GM18511 (cell line): ENCODE data around the gene TSPY9.
"Not testable (repeated sequence)": the region's sequence is repeated elsewhere in the genome, so short reads cannot be mapped to it uniquely, and the experiment has no call there.

Source experiments
- ATAC-seq: cut with Tn5 transposase; IDR thresholded peaks from one replicate; pipeline ENCODE4 v1.9.1; 2021; ENCODE audit warnings: mild to moderate bottlenecking, moderate library complexity; ENCODE audit not compliant: unreplicated experiment

TSPY9 gene, protein sequence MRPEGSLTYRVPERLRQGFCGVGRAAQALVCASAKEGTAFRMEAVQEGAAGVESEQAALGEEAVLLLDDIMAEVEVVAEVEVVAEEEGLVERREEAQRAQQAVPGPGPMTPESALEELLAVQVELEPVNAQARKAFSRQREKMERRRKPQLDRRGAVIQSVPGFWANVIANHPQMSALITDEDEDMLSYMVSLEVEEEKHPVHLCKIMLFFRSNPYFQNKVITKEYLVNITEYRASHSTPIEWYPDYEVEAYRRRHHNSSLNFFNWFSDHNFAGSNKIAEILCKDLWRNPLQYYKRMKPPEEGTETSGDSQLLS

DNA sequence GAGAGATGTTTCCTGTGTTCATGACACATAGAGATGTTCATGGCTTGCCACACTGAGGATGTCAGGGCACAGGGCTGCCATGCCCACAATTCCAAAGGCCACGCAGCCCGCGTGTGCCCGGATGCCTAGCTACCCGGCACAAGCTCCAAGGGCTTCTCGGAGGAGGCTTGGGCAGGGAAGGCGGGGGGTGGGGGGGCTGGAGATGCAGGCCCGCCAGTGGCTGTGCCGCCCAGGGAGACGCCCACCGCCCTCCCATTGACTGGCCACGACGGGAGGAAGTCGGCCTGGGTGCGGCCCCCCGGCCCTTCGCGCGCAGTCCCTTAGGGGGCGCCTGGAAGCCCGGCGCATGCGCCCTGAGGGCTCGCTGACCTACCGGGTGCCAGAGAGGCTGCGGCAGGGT, at the start of gene TSPY9:
Gene TSPY9, plus strand, starts transcription at position 301 of the 400 bp plus-strand sequence. Its CDS starts 46 bp downstream, at position 347.
- ATAC-seq: not testable (repeated sequence)

DNA sequence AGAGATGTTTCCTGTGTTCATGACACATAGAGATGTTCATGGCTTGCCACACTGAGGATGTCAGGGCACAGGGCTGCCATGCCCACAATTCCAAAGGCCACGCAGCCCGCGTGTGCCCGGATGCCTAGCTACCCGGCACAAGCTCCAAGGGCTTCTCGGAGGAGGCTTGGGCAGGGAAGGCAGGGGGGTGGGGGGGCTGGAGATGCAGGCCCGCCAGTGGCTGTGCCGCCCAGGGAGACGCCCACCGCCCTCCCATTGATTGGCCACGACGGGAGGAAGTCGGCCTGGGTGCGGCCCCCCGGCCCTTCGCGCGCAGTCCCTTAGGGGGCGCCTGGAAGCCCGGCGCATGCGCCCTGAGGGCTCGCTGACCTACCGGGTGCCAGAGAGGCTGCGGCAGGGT, 20.4 kb upstream of the TSPY9 start, which contains the start of gene TSPY1:
Gene TSPY1, plus strand, starts transcription at position 301 of the 400 bp plus-strand sequence. Its CDS starts 46 bp downstream, at position 347.
- ATAC-seq: not testable (repeated sequence)

DNA sequence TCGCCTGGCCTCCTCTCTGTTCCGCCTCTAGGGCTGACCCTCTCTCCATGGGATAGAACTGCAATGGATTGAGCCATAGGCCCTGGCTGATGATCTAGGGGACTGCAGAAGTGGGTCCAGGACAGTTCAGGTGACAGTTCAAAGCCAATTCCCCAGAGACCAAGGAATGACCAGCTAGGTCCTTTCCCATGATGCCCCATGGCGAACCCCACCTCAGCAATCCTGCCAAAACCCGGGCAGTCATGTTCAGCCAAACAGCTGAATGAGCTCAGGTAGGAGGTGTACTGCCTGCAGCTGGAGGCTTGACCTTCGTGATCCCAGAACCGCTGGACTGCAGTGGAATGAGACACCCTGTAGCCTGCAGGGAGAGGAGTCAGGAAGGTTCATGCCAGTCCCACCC, 17.3 kb downstream of the TSPY9 start:
- ATAC-seq: not testable (repeated sequence)

DNA sequence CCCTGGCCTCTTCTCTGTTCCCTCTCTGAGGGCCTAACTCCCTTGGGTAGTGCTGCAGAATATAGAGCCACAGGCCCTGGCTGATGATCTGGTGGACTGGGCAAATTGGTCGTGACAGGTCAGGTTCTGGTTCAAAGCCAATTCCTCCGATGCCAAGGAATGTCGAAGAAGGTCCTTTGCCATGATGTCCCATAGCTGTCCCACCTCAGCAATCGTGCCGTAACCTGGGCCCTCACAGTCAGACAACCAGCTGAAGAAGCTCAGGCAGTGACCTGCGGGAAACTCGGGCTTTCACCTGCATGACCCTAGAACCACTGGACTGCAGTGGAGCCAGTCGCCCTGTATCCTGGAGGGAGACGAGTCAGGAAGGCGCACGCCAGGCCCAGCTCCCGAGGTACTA, 29.2 kb downstream of the TSPY9 start:
- ATAC-seq: not testable (repeated sequence)

DNA sequence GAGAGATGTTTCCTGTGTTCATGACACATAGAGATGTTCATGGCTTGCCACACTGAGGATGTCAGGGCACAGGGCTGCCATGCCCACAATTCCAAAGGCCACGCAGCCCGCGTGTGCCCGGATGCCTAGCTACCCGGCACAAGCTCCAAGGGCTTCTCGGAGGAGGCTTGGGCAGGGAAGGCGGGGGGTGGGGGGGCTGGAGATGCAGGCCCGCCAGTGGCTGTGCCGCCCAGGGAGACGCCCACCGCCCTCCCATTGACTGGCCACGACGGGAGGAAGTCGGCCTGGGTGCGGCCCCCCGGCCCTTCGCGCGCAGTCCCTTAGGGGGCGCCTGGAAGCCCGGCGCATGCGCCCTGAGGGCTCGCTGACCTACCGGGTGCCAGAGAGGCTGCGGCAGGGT, 40.5 kb downstream of the TSPY9 start, which contains the start of gene TSPY10:
Gene TSPY10, plus strand, starts transcription at position 301 of the 400 bp plus-strand sequence. Its CDS starts 46 bp downstream, at position 347.
- ATAC-seq: not testable (repeated sequence)
